GM12878 (cell line): ENCODE measurements around the gene TKT. TPM values are rescaled to one million over a fixed set of nuclear protein-coding genes. Genes with fewer than 3 reads are reported as not detected.

Experiments
- ATAC-seq: fragments of 200-7000 bp; cut with Tn5 transposase; 3 replicates; pipeline ENCODE4 v1.9.1; 2020; ENCODE audit warnings: mild to moderate bottlenecking, moderate library complexity
- BruUV-seq: library from RNA; stranded (reverse); fragments of 400-500 nt; replicated peaks from 2 replicates; lab custom pipeline; 2021; lab: Mats Ljungman, UMichigan
- CTCF ChIA-PET: fragments of 300-600 bp; sonication (Branson Sonifier 250); formaldehyde crosslinking; extraction: SDS; loops from one replicate; lab custom pipeline; 2021; ENCODE audit warnings: inconsistent platforms; lab: Yijun Ruan, JAX
- POLR2A ChIA-PET: fragments of 350-600 bp; formaldehyde crosslinking; extraction: SDS; loops from one replicate; lab custom pipeline; 2021; ENCODE audit warnings: inconsistent platforms; lab: Charles Lee
- RAD21 ChIA-PET: fragments of 300-600 bp; sonication (Branson Sonifier 250); formaldehyde crosslinking; loops from one replicate; lab custom pipeline; 2023; ENCODE audit warnings: antibody characterized with exemption; ENCODE audit not compliant: unreplicated experiment; lab: Charles Lee
- SMC1A ChIA-PET: fragments of 300-600 bp; sonication (Branson Sonifier 250); formaldehyde crosslinking; loops from one replicate; lab custom pipeline; 2023; ENCODE audit not compliant: unreplicated experiment, uncharacterized antibody; lab: Charles Lee
- DNase-seq: peaks from one replicate; pipeline ENCODE4 v3.0.0-alpha.2; 2011; ENCODE audit warnings: low read depth, low spot score
- FAIRE-seq: peaks from 3 replicates; lab custom pipeline; 2011; peaks lifted over from hg19 to GRCh38; lab: Jason Lieb, UNC
- H2AFZ ChIP-seq: 2 replicates; pipeline ENCODE4 v1.6.0; 2011; ENCODE audit warnings: low read depth, low read length, control low read depth; ENCODE audit not compliant: control insufficient read depth
- H3K27ac ChIP-seq: 2 replicates; pipeline ENCODE4 v1.5.1; 2011; ENCODE audit warnings: control low read depth; ENCODE audit not compliant: control insufficient read depth, insufficient read depth
- H3K27me3 ChIP-seq, 2 experiments: replicated peaks in 1 of 2; 2 replicates each; pipeline versions ENCODE4 v1.6.0 to v1.6.1; 2011; ENCODE audit warnings: low read length in 1 of 2; ENCODE audit not compliant: control insufficient read depth in 2 of 2, insufficient read depth in 2 of 2
- H3K36me3 ChIP-seq, 2 experiments: 2 replicates each; pipeline ENCODE4 v1.5.1; 2011; ENCODE audit warnings: low read length in 1 of 2; ENCODE audit not compliant: control insufficient read depth in 2 of 2, insufficient read depth in 2 of 2
- H3K4me1 ChIP-seq: 2 replicates; pipeline ENCODE4 v1.6.1; 2011; ENCODE audit warnings: mild to moderate bottlenecking, low read length, moderate library complexity, mixed read lengths; ENCODE audit not compliant: control insufficient read depth, insufficient read depth
- H3K4me2 ChIP-seq: 2 replicates; pipeline ENCODE4 v1.6.0; 2011; ENCODE audit warnings: control low read depth; ENCODE audit not compliant: control insufficient read depth, insufficient read depth
- H3K4me3 ChIP-seq: fragments of 200-600 bp; sonication (generic); 2 replicates; pipeline ENCODE4 v1.5.1; 2016
- H3K79me2 ChIP-seq: 2 replicates; pipeline ENCODE4 v1.6.0; 2011; ENCODE audit warnings: low read length; ENCODE audit not compliant: control insufficient read depth, insufficient read depth
- H3K9ac ChIP-seq: 2 replicates; pipeline ENCODE4 v1.8.0; 2011; ENCODE audit warnings: low read length, control low read depth, mixed read lengths; ENCODE audit not compliant: control insufficient read depth, insufficient read depth
- H3K9me3 ChIP-seq: replicated peaks from 3 replicates; pipeline ENCODE4 v1.5.1; 2011; ENCODE audit warnings: mild to moderate bottlenecking, low read length; ENCODE audit not compliant: control insufficient read depth, insufficient read depth
- H4K20me1 ChIP-seq: 2 replicates; pipeline ENCODE4 v1.6.0; 2011; ENCODE audit not compliant: control insufficient read depth, insufficient read depth
- ASH2L ChIP-seq: fragments of 300-600, 200-600 bp; sonication (generic); IDR thresholded peaks from 2 replicates; pipeline ENCODE4 v1.6.1; 2017; ENCODE audit warnings: low read depth, mild to moderate bottlenecking, borderline replicate concordance
- HCFC1 ChIP-seq: fragments of 150-350 bp; IDR thresholded peaks from 2 replicates; pipeline ENCODE4 v1.6.1; 2014; ENCODE audit warnings: low read length
- NFYA ChIP-seq: IDR thresholded peaks from 2 replicates; pipeline ENCODE4 v1.6.1; 2011; ENCODE audit warnings: low read depth, mild to moderate bottlenecking, low read length, improper control_type of control experiment, borderline replicate concordance
- PKNOX1 ChIP-seq: fragments of 450-650 bp; IDR thresholded peaks from 2 replicates; pipeline ENCODE4 v1.6.1; 2016; ENCODE audit warnings: mild to moderate bottlenecking
- RB1 ChIP-seq: fragments of 450-650 bp; formaldehyde crosslinking; IDR thresholded peaks from 2 replicates; pipeline ENCODE4 v1.6.1; 2017; ENCODE audit warnings: mild to moderate bottlenecking, borderline replicate concordance
- SMARCA5 ChIP-seq: fragments of 450-650 bp; IDR thresholded peaks from 2 replicates; pipeline ENCODE4 v1.6.1; 2017; ENCODE audit warnings: mild to moderate bottlenecking
- STAT3 ChIP-seq: IDR thresholded peaks from 2 replicates; pipeline ENCODE4 v1.6.1; 2011; ENCODE audit warnings: low read depth, low read length, improper control_type of control experiment
- TCF3 ChIP-seq: IDR thresholded peaks from 2 replicates; pipeline ENCODE4 v1.6.1; 2012; ENCODE audit warnings: low read depth, mild to moderate bottlenecking, low read length, borderline replicate concordance; ENCODE audit not compliant: insufficient read depth
- ZBED1 ChIP-seq: IDR thresholded peaks from 2 replicates; pipeline ENCODE4 v1.6.1; 2016; ENCODE audit warnings: borderline replicate concordance
- ZNF217 ChIP-seq: fragments of 450-650 bp; IDR thresholded peaks from 2 replicates; pipeline ENCODE4 v1.6.1; 2017; ENCODE audit warnings: antibody characterized with exemption, mild to moderate bottlenecking
- WGBS: methylation state at CpG from one replicate; pipeline ENCODE4 v1.1.6; 2016; ENCODE audit warnings: low lambda C conversion rate; ENCODE audit not compliant: insufficient replicate concordance, insufficient coverage; ENCODE audit errors: missing lambda C conversion rate; 5-methylcytosine and 5-hydroxymethylcytosine counted together
- in situ Hi-C: fragments of 300-500 bp; cut with MboI; formaldehyde crosslinking; loops from 9 replicates; pipeline ENCODE4 v1.14.3; 2018; ENCODE audit warnings: mixed read lengths
- intact Hi-C: fragments of 100-400 bp; cut with micrococcal nuclease; formaldehyde crosslinking; loops from one replicate; pipeline ENCODE4 v1.14.2; 2022; ENCODE audit not compliant: unreplicated experiment
- polyA plus RNA-seq, 11 experiments: library from polyadenylated mRNA; depleted of rRNA in 4 of 11; unstranded in 6 of 11; stranded (reverse) in 5 of 11; fragments of >200 nt; fragmentation: Nextera tagmentation in 4 of 11; fragmentation: Illumina TruSeq in 1 of 11; extraction: Ambion mirVana in 4 of 11; extraction: Trizol in 1 of 11; gene quantifications; 1 replicate in 1 of 11; 2 replicates in 10 of 11; pipeline versions ENCODE4 v1.2.1 to v1.2.3, GENCODE V29; 2011 to 2016; ENCODE audit warnings: inconsistent platforms in 2 of 11, missing spikeins in 2 of 11, low read depth in 1 of 11
- total RNA-seq, 4 experiments: library from RNA; depleted of rRNA in 3 of 4; stranded (reverse); fragments of >200 nt in 3 of 4; fragmentation: Illumina TruSeq in 1 of 4; extraction: Trizol in 1 of 4; gene quantifications; 2 replicates each; pipeline versions ENCODE4 v1.2.1 to v1.2.3, GENCODE V29; 2013 to 2021
- TF ChIP-seq, protein P1 (sequence below): IDR thresholded peaks from 2 replicates; pipeline ENCODE4 v1.6.1; 2011; ENCODE audit warnings: low read depth, mild to moderate bottlenecking, low read length, moderate library complexity, borderline replicate concordance; ENCODE audit errors: extremely low read depth

TKT gene
- total and polyA plus RNA-seq, 10 of the 15 experiments (the other 5 are each of a cell fraction or from before 2014, with no cell fraction given), result 56.4 to 385 (median 143) TPM

DNA sequence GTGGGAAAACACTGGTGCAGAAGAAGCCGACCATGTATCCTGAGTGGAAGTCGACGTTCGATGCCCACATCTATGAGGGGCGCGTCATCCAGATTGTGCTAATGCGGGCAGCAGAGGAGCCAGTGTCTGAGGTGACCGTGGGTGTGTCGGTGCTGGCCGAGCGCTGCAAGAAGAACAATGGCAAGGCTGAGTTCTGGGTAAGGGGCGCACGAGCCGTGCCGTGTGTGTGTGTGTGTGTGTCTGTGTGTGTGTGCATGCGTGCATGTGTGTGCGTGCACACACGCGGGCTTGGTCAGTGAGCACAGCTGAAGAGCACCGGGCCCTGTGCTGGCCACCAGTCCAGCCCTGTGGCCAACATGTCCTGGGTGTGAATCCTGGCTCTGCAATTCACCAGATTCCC lies 76.2 kb downstream of the TKT start (continued):
- TF ChIP-seq, protein P1, sequence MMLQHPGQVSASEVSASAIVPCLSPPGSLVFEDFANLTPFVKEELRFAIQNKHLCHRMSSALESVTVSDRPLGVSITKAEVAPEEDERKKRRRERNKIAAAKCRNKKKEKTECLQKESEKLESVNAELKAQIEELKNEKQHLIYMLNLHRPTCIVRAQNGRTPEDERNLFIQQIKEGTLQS, result no peak
- TF ChIP-seq HCFC1, result no peak

DNA sequence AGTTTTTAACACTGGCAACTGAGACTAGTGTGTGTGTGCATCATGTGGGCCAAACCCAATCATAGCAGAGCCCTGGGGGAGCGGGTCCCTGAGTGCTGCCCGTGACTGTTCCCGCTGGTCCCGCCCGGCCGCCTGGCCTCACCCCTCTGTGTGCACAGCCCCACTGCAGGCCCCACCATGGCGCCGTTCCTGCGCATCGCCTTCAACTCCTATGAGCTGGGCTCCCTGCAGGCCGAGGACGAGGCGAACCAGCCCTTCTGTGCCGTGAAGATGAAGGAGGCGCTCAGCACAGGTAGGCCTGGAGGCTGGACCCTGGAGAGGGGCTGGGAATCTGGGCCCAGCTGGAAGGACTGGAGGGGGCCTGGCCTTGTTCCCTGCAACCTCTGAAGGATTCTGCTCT lies 77.6 kb downstream of the TKT start:
- ChIA-PET RAD21 (no interaction called here), POLR2A (no interaction called here), CTCF (interaction anchor here (0.7 to 1.9 kb wide), 3 partner anchors 13 to 44 kb away, joined by 3 to 5 read pairs (median 3); no protein-coding TSS in a partner anchor), SMC1A (interaction anchor here (2.4 to 4.6 kb wide), 2 partner anchors 8 to 14 kb away, joined by 10 to 21 read pairs; no protein-coding TSS in a partner anchor)
- Histone ChIP-seq H4K20me1 (no peaks in the 10 kb centered on the region), H3K9ac (no peak overlapping the region), H3K9me3 (no peaks in the 10 kb centered on the region), H3K79me2 (peaks cover 54% of the 10 kb centered on the region), H3K27me3 (no peaks in the 10 kb centered on the region), H3K4me1 (peaks cover 70% of the 10 kb centered on the region), H3K36me3 (peaks cover 27 to 62% of the 10 kb centered on the region in 2 experiments), H2AFZ (no peak overlapping the region), H3K4me3 (no peak overlapping the region), H3K27ac (no peak overlapping the region), H3K4me2 (no peak overlapping the region)
- FAIRE-seq (no peak), ATAC-seq (no peak), DNase-seq (no peak)
- 100% methylated on average over 15 of the region's 15 CpGs for WGBS
- in situ Hi-C loops (no loop called here), intact Hi-C loops (no loop called here)
- TF ChIP-seq SMARCA5 (no peak), STAT3 (no peak), NFYA (no peak), ZNF217 (no peak), TCF3 (no peak), RB1 (no peak), ASH2L (no peak), ZBED1 (no peak), PKNOX1 (no peak)
- TF ChIP-seq, protein P1, result no peak
- BruUV-seq, result no TSS peak
